GM12878 (cell line): ENCODE data around the gene UQCR10. TPM values are rescaled to one million over a fixed set of nuclear protein-coding genes. Genes with fewer than 3 reads are reported as not detected.

Experiments
- ATAC-seq: fragments of 200-7000 bp; cut with Tn5 transposase; 3 replicates; pipeline ENCODE4 v1.9.1; 2020; ENCODE audit warnings: mild to moderate bottlenecking, moderate library complexity
- Bru-seq: library from RNA; stranded (reverse); fragments of 400-500 nt; gene quantifications from one replicate; lab custom pipeline; 2021; lab: Mats Ljungman, UMichigan
- BruChase-seq, 2 experiments: library from RNA; stranded (reverse); fragments of 400-500 nt; gene quantifications; one replicate each; lab custom pipeline; 2021; lab: Mats Ljungman, UMichigan
- BruUV-seq: library from RNA; stranded (reverse); fragments of 400-500 nt; replicated peaks from 2 replicates; lab custom pipeline; 2021; lab: Mats Ljungman, UMichigan
- CTCF ChIA-PET: fragments of 300-600 bp; sonication (Branson Sonifier 250); formaldehyde crosslinking; extraction: SDS; loops from one replicate; lab custom pipeline; 2021; ENCODE audit warnings: inconsistent platforms; lab: Yijun Ruan, JAX
- POLR2A ChIA-PET: fragments of 350-600 bp; formaldehyde crosslinking; extraction: SDS; loops from one replicate; lab custom pipeline; 2021; ENCODE audit warnings: inconsistent platforms; lab: Charles Lee
- RAD21 ChIA-PET: fragments of 300-600 bp; sonication (Branson Sonifier 250); formaldehyde crosslinking; loops from one replicate; lab custom pipeline; 2023; ENCODE audit warnings: antibody characterized with exemption; ENCODE audit not compliant: unreplicated experiment; lab: Charles Lee
- SMC1A ChIA-PET: fragments of 300-600 bp; sonication (Branson Sonifier 250); formaldehyde crosslinking; loops from one replicate; lab custom pipeline; 2023; ENCODE audit not compliant: unreplicated experiment, uncharacterized antibody; lab: Charles Lee
- DNase-seq: peaks from one replicate; pipeline ENCODE4 v3.0.0-alpha.2; 2011; ENCODE audit warnings: low read depth, low spot score
- FAIRE-seq: peaks from 3 replicates; lab custom pipeline; 2011; peaks lifted over from hg19 to GRCh38; lab: Jason Lieb, UNC
- H2AFZ ChIP-seq: 2 replicates; pipeline ENCODE4 v1.6.0; 2011; ENCODE audit warnings: low read depth, low read length, control low read depth; ENCODE audit not compliant: control insufficient read depth
- H3K27ac ChIP-seq: 2 replicates; pipeline ENCODE4 v1.5.1; 2011; ENCODE audit warnings: control low read depth; ENCODE audit not compliant: control insufficient read depth, insufficient read depth
- H3K27me3 ChIP-seq, 2 experiments: replicated peaks in 1 of 2; 2 replicates each; pipeline versions ENCODE4 v1.6.0 to v1.6.1; 2011; ENCODE audit warnings: low read length in 1 of 2; ENCODE audit not compliant: control insufficient read depth in 2 of 2, insufficient read depth in 2 of 2
- H3K36me3 ChIP-seq, 2 experiments: 2 replicates each; pipeline ENCODE4 v1.5.1; 2011; ENCODE audit warnings: low read length in 1 of 2; ENCODE audit not compliant: control insufficient read depth in 2 of 2, insufficient read depth in 2 of 2
- H3K4me1 ChIP-seq: 2 replicates; pipeline ENCODE4 v1.6.1; 2011; ENCODE audit warnings: mild to moderate bottlenecking, low read length, moderate library complexity, mixed read lengths; ENCODE audit not compliant: control insufficient read depth, insufficient read depth
- H3K4me2 ChIP-seq: 2 replicates; pipeline ENCODE4 v1.6.0; 2011; ENCODE audit warnings: control low read depth; ENCODE audit not compliant: control insufficient read depth, insufficient read depth
- H3K4me3 ChIP-seq: fragments of 200-600 bp; sonication (generic); 2 replicates; pipeline ENCODE4 v1.5.1; 2016
- H3K79me2 ChIP-seq: 2 replicates; pipeline ENCODE4 v1.6.0; 2011; ENCODE audit warnings: low read length; ENCODE audit not compliant: control insufficient read depth, insufficient read depth
- H3K9ac ChIP-seq: 2 replicates; pipeline ENCODE4 v1.8.0; 2011; ENCODE audit warnings: low read length, control low read depth, mixed read lengths; ENCODE audit not compliant: control insufficient read depth, insufficient read depth
- H3K9me3 ChIP-seq: replicated peaks from 3 replicates; pipeline ENCODE4 v1.5.1; 2011; ENCODE audit warnings: mild to moderate bottlenecking, low read length; ENCODE audit not compliant: control insufficient read depth, insufficient read depth
- H4K20me1 ChIP-seq: 2 replicates; pipeline ENCODE4 v1.6.0; 2011; ENCODE audit not compliant: control insufficient read depth, insufficient read depth
- CHD2 ChIP-seq: IDR thresholded peaks from 2 replicates; pipeline ENCODE4 v1.6.1; 2011; ENCODE audit warnings: low read depth, low read length, improper control_type of control experiment, borderline replicate concordance
- ESRRA ChIP-seq: IDR thresholded peaks from 2 replicates; pipeline ENCODE4 v1.6.1; 2012; ENCODE audit warnings: mild to moderate bottlenecking, low read length, improper control_type of control experiment
- GATAD2B ChIP-seq: fragments of 450-650 bp; conservative IDR thresholded peaks from 2 replicates; pipeline ENCODE4 v1.6.1; 2017; ENCODE audit warnings: low read depth, mild to moderate bottlenecking, moderate library complexity
- JUND ChIP-seq: IDR thresholded peaks from 2 replicates; pipeline ENCODE4 v1.6.1; 2012; ENCODE audit warnings: low read depth, mild to moderate bottlenecking, low read length, improper control_type of control experiment, moderate library complexity
- KLF5 ChIP-seq: fragments of 450-650 bp; IDR thresholded peaks from 2 replicates; pipeline ENCODE4 v1.6.1; 2014; ENCODE audit warnings: mild to moderate bottlenecking; ENCODE audit not compliant: partially characterized antibody
- NFIC ChIP-seq: IDR thresholded peaks from 2 replicates; pipeline ENCODE4 v1.6.1; 2012; ENCODE audit warnings: low read depth, mild to moderate bottlenecking, inconsistent platforms, low read length, moderate library complexity
- NR2C2 ChIP-seq: IDR thresholded peaks from 2 replicates; pipeline ENCODE4 v1.6.1; 2011; ENCODE audit warnings: borderline replicate concordance, low read depth; ENCODE audit not compliant: control insufficient read depth, insufficient read length
- NR2F1 ChIP-seq: fragments of 450-650 bp; conservative IDR thresholded peaks from 2 replicates; pipeline ENCODE4 v1.6.1; 2017; ENCODE audit warnings: mild to moderate bottlenecking
- POLR2AphosphoS2 ChIP-seq: IDR thresholded peaks from 2 replicates; pipeline ENCODE4 v1.6.1; 2011; ENCODE audit warnings: low read depth, mild to moderate bottlenecking, low read length, improper control_type of control experiment, moderate library complexity
- POLR2AphosphoS5 ChIP-seq: IDR thresholded peaks from 2 replicates; pipeline ENCODE4 v1.6.1; 2011; ENCODE audit warnings: mild to moderate bottlenecking, low read length, inconsistent platforms
- SIX5 ChIP-seq: IDR thresholded peaks from 2 replicates; pipeline ENCODE4 v1.6.1; 2011; ENCODE audit warnings: mild to moderate bottlenecking, low read depth, low read length, moderate library complexity; ENCODE audit not compliant: severe bottlenecking
- SMAD5 ChIP-seq: IDR thresholded peaks from 2 replicates; pipeline ENCODE4 v1.6.1; 2016; ENCODE audit warnings: antibody characterized with exemption, low read depth
- SUPT20H ChIP-seq: IDR thresholded peaks from 2 replicates; pipeline ENCODE4 v1.6.1; 2011; ENCODE audit warnings: low read depth, mild to moderate bottlenecking, low read length, moderate library complexity, borderline replicate concordance; ENCODE audit not compliant: control insufficient read depth
- TBL1XR1 ChIP-seq: IDR thresholded peaks from 2 replicates; pipeline ENCODE4 v1.6.1; 2012; ENCODE audit warnings: low read depth, low read length, improper control_type of control experiment
- ZNF207 ChIP-seq: fragments of 450-650 bp; IDR thresholded peaks from 2 replicates; pipeline ENCODE4 v1.6.1; 2014; ENCODE audit warnings: antibody characterized with exemption, mild to moderate bottlenecking, borderline replicate concordance
- WGBS: methylation state at CpG from one replicate; pipeline ENCODE4 v1.1.6; 2016; ENCODE audit warnings: low lambda C conversion rate; ENCODE audit not compliant: insufficient replicate concordance, insufficient coverage; ENCODE audit errors: missing lambda C conversion rate; 5-methylcytosine and 5-hydroxymethylcytosine counted together
- in situ Hi-C: fragments of 300-500 bp; cut with MboI; formaldehyde crosslinking; loops from 9 replicates; pipeline ENCODE4 v1.14.3; 2018; ENCODE audit warnings: mixed read lengths
- intact Hi-C: fragments of 100-400 bp; cut with micrococcal nuclease; formaldehyde crosslinking; loops from one replicate; pipeline ENCODE4 v1.14.2; 2022; ENCODE audit not compliant: unreplicated experiment
- long read RNA-seq, 2 experiments: library from polyadenylated mRNA; unstranded; transcript quantifications; one replicate each; pipeline ENCODE4 v2.0.0, GENCODE V29; 2019 to 2020
- polyA minus RNA-seq, 3 experiments: library from RNA; depleted of rRNA, polyadenylated mRNA; stranded (reverse); fragments of >200 nt; gene quantifications; 2 replicates each; pipeline ENCODE4 v1.2.3, GENCODE V29; 2011
- polyA plus RNA-seq, 11 experiments: library from polyadenylated mRNA; depleted of rRNA in 4 of 11; unstranded in 6 of 11; stranded (reverse) in 5 of 11; fragments of >200 nt; fragmentation: Nextera tagmentation in 4 of 11; fragmentation: Illumina TruSeq in 1 of 11; extraction: Ambion mirVana in 4 of 11; extraction: Trizol in 1 of 11; gene quantifications; 1 replicate in 1 of 11; 2 replicates in 10 of 11; pipeline versions ENCODE4 v1.2.1 to v1.2.3, GENCODE V29; 2011 to 2016; ENCODE audit warnings: inconsistent platforms in 2 of 11, missing spikeins in 2 of 11, low read depth in 1 of 11
- total RNA-seq, 4 experiments: library from RNA; depleted of rRNA in 3 of 4; stranded (reverse); fragments of >200 nt in 3 of 4; fragmentation: Illumina TruSeq in 1 of 4; extraction: Trizol in 1 of 4; gene quantifications; 2 replicates each; pipeline versions ENCODE4 v1.2.1 to v1.2.3, GENCODE V29; 2013 to 2021
- TF ChIP-seq, protein P1 (sequence below): fragments of 450-650 bp; IDR thresholded peaks from 2 replicates; pipeline ENCODE4 v1.6.1; 2016; ENCODE audit warnings: mild to moderate bottlenecking

UQCR10 gene
- total RNA-seq (2013; cell fraction: nucleolus; rRNA removed): 12.0 and 13.8 TPM in 2 replicates
- total RNA-seq (2014; rRNA removed) (197 and 199 TPM in 2 replicates), total RNA-seq (2014; rRNA removed; fragmentation: Illumina TruSeq; extraction: Trizol) (219 and 220 TPM in 2 replicates), total RNA-seq (2021) (134 and 144 TPM in 2 replicates), polyA plus RNA-seq (2011; rRNA removed) (109 and 208 TPM in 2 replicates), polyA plus RNA-seq (2014; fragmentation: Illumina TruSeq; extraction: Trizol) (46.6 and 160 TPM in 2 replicates), polyA plus RNA-seq (2014; fragmentation: Nextera tagmentation; extraction: Ambion mirVana) (1,000 to 10,000 TPM in 1 of 2 experiments, 100 to 1,000 TPM in 1; 947 to 1,021 TPM), polyA plus RNA-seq (2014; rRNA removed) (177 and 220 TPM in 2 replicates), polyA plus RNA-seq (2016; fragmentation: Nextera tagmentation; extraction: Ambion mirVana) (100 to 1,000 TPM; 538 to 555 TPM), polyA minus RNA-seq (2011; rRNA and poly(A)+ RNA removed) (72.2 and 98.5 TPM in 2 replicates), Bru-seq, nascent RNA (percentile 93 among the genes with signal in this experiment), BruChase-seq, experiment 1, labeled RNA remaining after a 6-hour chase (percentile 94 among the genes with signal in this experiment), BruChase-seq, experiment 2, labeled RNA remaining after a 2-hour chase (percentile 88 among the genes with signal in this experiment)
- 209 TPM for polyA plus RNA-seq (2011; ENCODE audit: low read depth)
- polyA plus RNA-seq (2011; cell fraction: cytosol; rRNA removed): 231 and 307 TPM in 2 replicates
- polyA plus RNA-seq (2011; cell fraction: nucleus; rRNA removed): 103 and 164 TPM in 2 replicates
- polyA plus RNA-seq (2012): 140 and 165 TPM in 2 replicates
- polyA minus RNA-seq (2011; cell fraction: cytosol; rRNA and poly(A)+ RNA removed): 54.5 and 54.7 TPM in 2 replicates
- polyA minus RNA-seq (2011; cell fraction: nucleus; rRNA and poly(A)+ RNA removed): 41.2 and 69.8 TPM in 2 replicates
- long read RNA-seq, experiment 1, transcript UQCR10-201 (2 exons, 916 nt): major isoform, 300 of 326 reads
- long read RNA-seq, experiment 1, transcript UQCR10-202 (2 exons, 584 nt): minor isoform, 25 of 326 reads
- long read RNA-seq, experiment 1, partial matches to known transcripts: 0 of 326 reads
- long read RNA-seq, experiment 1, other reads (novel, unspliced or antisense): 1 of 326 reads
- long read RNA-seq, experiment 2, transcript UQCR10-202 (2 exons, 584 nt): minor isoform, 44 of 431 reads
- long read RNA-seq, experiment 2, transcript UQCR10-201 (2 exons, 916 nt): major isoform, 380 of 431 reads
- long read RNA-seq, experiment 2, partial matches to known transcripts: 0 of 431 reads
- long read RNA-seq, experiment 2, other reads (novel, unspliced or antisense): 7 of 431 reads

DNA sequence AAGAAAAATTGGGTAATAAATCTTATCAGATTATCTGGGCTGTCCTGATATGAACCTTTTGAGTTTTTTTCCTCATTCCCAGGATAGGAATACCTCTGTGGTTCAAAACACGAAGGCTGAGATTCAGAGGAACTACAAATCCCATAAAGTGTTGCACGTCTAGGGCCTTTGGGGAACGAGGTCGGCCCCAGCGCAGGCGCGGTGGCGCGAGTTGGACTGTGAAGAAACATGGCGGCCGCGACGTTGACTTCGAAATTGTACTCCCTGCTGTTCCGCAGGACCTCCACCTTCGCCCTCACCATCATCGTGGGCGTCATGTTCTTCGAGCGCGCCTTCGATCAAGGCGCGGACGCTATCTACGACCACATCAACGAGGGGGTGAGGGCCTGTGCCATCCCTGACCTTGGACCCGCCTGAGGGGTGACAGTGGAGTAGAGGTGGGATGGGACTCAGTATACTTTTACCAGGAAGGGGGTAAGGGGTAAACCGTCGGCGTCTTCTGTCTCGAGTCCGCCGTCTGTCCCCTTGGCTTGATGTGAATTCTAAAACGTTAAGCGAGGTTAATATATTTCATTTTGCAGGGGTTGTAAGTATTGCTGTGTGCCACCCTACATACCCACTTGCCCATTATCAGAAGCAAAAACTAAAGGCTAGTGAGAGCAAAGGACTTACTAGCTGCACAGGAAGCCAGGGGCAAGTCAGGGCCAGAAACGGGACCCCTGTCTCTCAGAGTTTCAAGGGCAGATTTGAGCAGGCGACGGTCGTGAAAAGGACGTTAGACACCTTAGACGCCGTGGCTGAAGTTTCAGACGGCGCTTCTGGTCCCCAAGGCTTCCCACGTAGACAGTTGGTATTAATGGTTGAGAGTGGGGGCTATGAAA, at the start of gene UQCR10:
UQCR10 (plus strand) TSS at position 199 of the 881 bp plus-strand sequence; CDS start at position 229, 30 bp downstream.
- H3K36me3 ChIP-seq: peaks cover 2 to 8% of the 10 kb centered on the region in 2 experiments
- peaks cover 30% of the 10 kb centered on the region for H3K79me2 ChIP-seq
- H3K27me3 ChIP-seq: no peaks in the 10 kb centered on the region
- RAD21 ChIA-PET: interaction anchor here (0.8 to 1.4 kb wide), 2 partner anchors 9 to 116 kb away, joined by 3 to 4 read pairs; partner anchors contain the start of gene MTMR3
- H3K4me1 ChIP-seq: peaks cover 4% of the 10 kb centered on the region
- intact Hi-C loops (loop anchor here (1.0 kb wide), 1 partner anchor 30 kb away; no protein-coding TSS in a partner anchor), in situ Hi-C loops (no loop called here)
- no peaks in the 10 kb centered on the region for H4K20me1 ChIP-seq
- BruUV-seq: TSS peak; percentile 91
- FAIRE-seq (no peak), ATAC-seq (peak; percentile 86), DNase-seq (no peak)
- H3K9ac ChIP-seq: peak within 1 kb of the TSS; percentile 92
- peak within 1 kb of the TSS; percentile 94 for H2AFZ ChIP-seq
- H3K4me3 ChIP-seq: peak within 1 kb of the TSS; percentile 98
- WGBS: 11% methylated on average over 46 of the region's 46 CpGs
- SMC1A ChIA-PET: interaction anchor here (0.7 to 1.4 kb wide), 3 partner anchors 11 to 323 kb away, joined by 3 to 4 read pairs (median 3); no protein-coding TSS in a partner anchor
- H3K27ac ChIP-seq: peak within 1 kb of the TSS; percentile 84
- CTCF ChIA-PET: interaction anchor here (0.6 to 1.9 kb wide), 4 partner anchors 8 to 861 kb away, joined by 3 to 7 read pairs (median 4); no protein-coding TSS in a partner anchor
- no peaks in the 10 kb centered on the region; the same call in 2 of the 3 replicates for H3K9me3 ChIP-seq
- POLR2A ChIA-PET: interaction anchor here (0.7 to 1.6 kb wide), 6 partner anchors 14 to 1631 kb away, joined by 3 to 6 read pairs (median 4); partner anchors contain the start of genes ASCC2 and MTMR3
- H3K4me2 ChIP-seq: peak within 1 kb of the TSS; percentile 98
- TF ChIP-seq NR2C2 (no peak), SUPT20H (no peak), KLF5 (peak; percentile 17), NFIC (no peak), POLR2AphosphoS5 (peak; percentile 88), POLR2AphosphoS2 (peak; percentile 58; the same call in 1 of the 2 replicates), NR2F1 (peak; percentile 49), JUND (no peak), TBL1XR1 (no peak), ESRRA (no peak), SMAD5 (peak; percentile 89), GATAD2B (no peak), CHD2 (no peak), SIX5 (peak; percentile 58), ZNF207 (peak; percentile 68; the same call in 1 of the 2 replicates)
- TF ChIP-seq, protein P1, sequence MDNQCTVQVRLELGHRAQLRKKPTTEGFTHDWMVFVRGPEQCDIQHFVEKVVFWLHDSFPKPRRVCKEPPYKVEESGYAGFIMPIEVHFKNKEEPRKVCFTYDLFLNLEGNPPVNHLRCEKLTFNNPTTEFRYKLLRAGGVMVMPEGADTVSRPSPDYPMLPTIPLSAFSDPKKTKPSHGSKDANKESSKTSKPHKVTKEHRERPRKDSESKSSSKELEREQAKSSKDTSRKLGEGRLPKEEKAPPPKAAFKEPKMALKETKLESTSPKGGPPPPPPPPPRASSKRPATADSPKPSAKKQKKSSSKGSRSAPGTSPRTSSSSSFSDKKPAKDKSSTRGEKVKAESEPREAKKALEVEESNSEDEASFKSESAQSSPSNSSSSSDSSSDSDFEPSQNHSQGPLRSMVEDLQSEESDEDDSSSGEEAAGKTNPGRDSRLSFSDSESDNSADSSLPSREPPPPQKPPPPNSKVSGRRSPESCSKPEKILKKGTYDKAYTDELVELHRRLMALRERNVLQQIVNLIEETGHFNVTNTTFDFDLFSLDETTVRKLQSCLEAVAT: 0 out of 2 replicates have a peak, but pooled peaks have one; percentile 13
